Right lobe of liver (tissue), 6 donors: ENCODE results near the gene CDH13. TPM values are rescaled to one million over a fixed set of nuclear protein-coding genes. Genes with fewer than 3 reads are reported as not detected.

Source experiments
- ATAC-seq, 4 donors: fragments of 200-7000 bp; cut with Tn5 transposase; one replicate each; pipeline ENCODE4 v1.9.1; 2020; ENCODE audit warnings: mild to moderate bottlenecking in 4 of 4, moderate library complexity in 4 of 4
- DNase-seq, 3 donors: peaks; one replicate each; pipeline ENCODE4 v3.0.0-alpha.2; 2020
- H3K27ac ChIP-seq, 3 donors: fragments of 200-600 bp; one replicate each; pipeline ENCODE4 v1.8.0; 2022
- H3K27me3 ChIP-seq, 2 donors: fragments of 200-600 bp; one replicate each; pipeline ENCODE4 v1.8.0; 2022
- H3K36me3 ChIP-seq, 4 donors: fragments of 200-600 bp; sonication (generic) in 1 of 4; one replicate each; pipeline versions ENCODE4 v1.5.1 to v1.8.0; 2017 to 2022; ENCODE audit warnings: control low read depth in 1 of 4
- H3K4me1 ChIP-seq, 4 donors: fragments of 200-600 bp; sonication (generic) in 1 of 4; one replicate each; pipeline versions ENCODE4 v1.5.1 to v1.8.0; 2017 to 2022; ENCODE audit warnings: control low read depth in 1 of 4
- H3K4me3 ChIP-seq, 3 donors: fragments of 200-600 bp; one replicate each; pipeline ENCODE4 v1.8.0; 2022
- H3K9me3 ChIP-seq, 4 donors: fragments of 200-600 bp; sonication (generic) in 1 of 4; one replicate each; pipeline versions ENCODE4 v1.5.1 to v1.8.0; 2017 to 2022; ENCODE audit warnings: control low read depth in 1 of 4
- POLR2A ChIP-seq: fragments of 450-650 bp; IDR thresholded peaks from one replicate; pipeline ENCODE4 v1.6.1; 2017; ENCODE audit warnings: antibody characterized with exemption, mild to moderate bottlenecking
- WGBS: methylation state at CpG from one replicate; pipeline ENCODE4 v1.1.6; 2018; ENCODE audit warnings: low coverage, low lambda C conversion rate; ENCODE audit not compliant: insufficient coverage; ENCODE audit errors: missing lambda C conversion rate; 5-methylcytosine and 5-hydroxymethylcytosine counted together
- intact Hi-C, 2 donors: fragments of 100-400 bp; cut with DNase I; formaldehyde crosslinking; loops; one replicate each; pipeline versions ENCODE4 v1.11.2 to v1.14.1; 2022
- total RNA-seq, 6 experiments: library from RNA; depleted of rRNA in 2 of 6; stranded (reverse); fragments of >200 nt in 2 of 6; fragmentation: NEBNext Ultra II Directional in 3 of 6; extraction: Animal tissue kit (Norgen Biotek cat#: 25700) in 3 of 6; gene quantifications; one replicate each; pipeline versions ENCODE4 v1.1.0 to v1.2.4, GENCODE V29; 2016 to 2023
- TF ChIP-seq, protein P1 (sequence below), 4 donors: fragments of 200-600 bp in 3 of 4; fragments of 450-650 bp in 1 of 4; IDR thresholded peaks; one replicate each; pipeline versions ENCODE4 v1.5.1 to v1.8.0; 2016 to 2022; ENCODE audit warnings: antibody characterized with exemption in 4 of 4, mild to moderate bottlenecking in 2 of 4
- donor health status: DM: no; HTN: yes; CAD: no.
- donor health status: DM: no; HTN: no; CAD: no.
- donor health status: DM: no; HTN: no; CAD: no.
- donor health status: DM: no; HTN: yes; CAD: no.
- donor health status: DM: no; HTN: yes; CAD: no.

The CDH13 gene
- total RNA-seq, 6 experiments from 2014 or later = 0.13 to 4.6 (median 0.49) TPM

DNA sequence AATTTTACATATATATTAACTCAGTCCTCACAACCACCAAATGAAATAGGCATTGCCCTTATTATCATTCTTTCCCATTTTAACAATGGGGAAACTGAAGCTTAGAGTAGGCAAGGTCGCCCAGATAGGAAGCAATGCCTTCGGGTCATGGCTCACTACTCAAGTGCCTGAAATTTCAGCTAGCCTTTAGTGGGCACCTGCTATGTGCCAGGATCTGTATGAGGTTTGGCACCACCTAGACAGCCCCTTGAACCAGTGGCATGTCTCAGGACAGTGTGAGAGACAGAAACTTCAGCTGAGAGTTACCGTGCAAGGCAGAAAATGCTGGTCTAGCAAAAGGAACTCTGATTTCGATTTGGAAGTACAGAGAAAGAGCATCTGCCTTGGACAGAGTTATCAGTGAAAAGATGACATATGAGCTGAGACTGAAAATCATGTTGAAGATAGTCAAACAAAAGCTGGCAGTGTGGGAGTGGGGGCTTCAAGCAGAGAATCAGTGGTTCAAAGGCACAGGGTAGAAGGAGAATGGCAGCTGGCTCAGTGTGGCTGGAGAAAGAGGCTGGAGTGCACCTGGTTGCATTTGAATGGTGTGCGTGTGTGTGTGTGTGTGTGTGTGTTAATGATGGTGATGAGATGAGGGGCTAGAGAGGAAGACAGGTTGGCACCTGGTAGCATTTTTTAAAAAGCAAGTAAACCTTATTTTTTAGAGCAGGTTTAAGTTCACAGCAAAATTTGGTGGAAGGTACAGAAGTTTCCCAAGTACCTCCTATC lies 29.1 kb downstream of the CDH13 start:
- Histone ChIP-seq H3K27me3 (no peaks in the 10 kb centered on the region), H3K36me3 (no peaks in the 10 kb centered on the region), H3K4me3 (no peak overlapping the region), H3K27ac (no peak overlapping the region), H3K4me1 (no peaks in the 10 kb centered on the region), H3K9me3 (no peaks in the 10 kb centered on the region)
- no peak for TF ChIP-seq POLR2A
- TF ChIP-seq, protein P1, sequence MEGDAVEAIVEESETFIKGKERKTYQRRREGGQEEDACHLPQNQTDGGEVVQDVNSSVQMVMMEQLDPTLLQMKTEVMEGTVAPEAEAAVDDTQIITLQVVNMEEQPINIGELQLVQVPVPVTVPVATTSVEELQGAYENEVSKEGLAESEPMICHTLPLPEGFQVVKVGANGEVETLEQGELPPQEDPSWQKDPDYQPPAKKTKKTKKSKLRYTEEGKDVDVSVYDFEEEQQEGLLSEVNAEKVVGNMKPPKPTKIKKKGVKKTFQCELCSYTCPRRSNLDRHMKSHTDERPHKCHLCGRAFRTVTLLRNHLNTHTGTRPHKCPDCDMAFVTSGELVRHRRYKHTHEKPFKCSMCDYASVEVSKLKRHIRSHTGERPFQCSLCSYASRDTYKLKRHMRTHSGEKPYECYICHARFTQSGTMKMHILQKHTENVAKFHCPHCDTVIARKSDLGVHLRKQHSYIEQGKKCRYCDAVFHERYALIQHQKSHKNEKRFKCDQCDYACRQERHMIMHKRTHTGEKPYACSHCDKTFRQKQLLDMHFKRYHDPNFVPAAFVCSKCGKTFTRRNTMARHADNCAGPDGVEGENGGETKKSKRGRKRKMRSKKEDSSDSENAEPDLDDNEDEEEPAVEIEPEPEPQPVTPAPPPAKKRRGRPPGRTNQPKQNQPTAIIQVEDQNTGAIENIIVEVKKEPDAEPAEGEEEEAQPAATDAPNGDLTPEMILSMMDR (IDR thresholded peaks at IDR 0.05) = no peak
- ATAC-seq = no peak
- intact Hi-C loops = no loop called here
- 55% methylated on average over 5 of the region's 5 CpGs for WGBS
- no peak for DNase-seq

DNA sequence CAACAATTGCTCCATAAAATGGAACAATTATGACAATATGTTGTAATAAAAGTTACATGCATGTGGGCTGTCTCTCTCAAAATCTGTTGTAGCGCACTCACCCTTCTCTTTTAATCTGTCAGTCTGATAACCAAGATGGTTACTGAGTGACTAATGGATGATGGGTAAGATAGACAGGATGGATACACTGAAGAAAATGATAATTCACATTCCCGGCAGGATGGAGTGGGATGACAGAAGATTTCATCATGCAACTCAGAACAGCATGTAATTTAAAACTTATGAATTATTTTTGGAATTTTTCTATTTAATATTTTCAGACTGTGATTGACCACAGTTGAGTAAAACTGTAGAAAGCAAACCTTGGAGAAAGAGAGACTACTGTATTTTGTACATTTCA lies 30.5 kb downstream of the CDH13 start:
- DNase-seq = no peak
- H3K27me3 ChIP-seq = no peaks in the 10 kb centered on the region
- no peaks in the 10 kb centered on the region for H3K4me1 ChIP-seq
- H3K27ac ChIP-seq = no peak overlapping the region
- no peaks in the 10 kb centered on the region for H3K9me3 ChIP-seq
- no peak overlapping the region for H3K4me3 ChIP-seq
- intact Hi-C loops = no loop called here
- TF ChIP-seq, protein P1 (IDR thresholded peaks at IDR 0.05) = no peak
- TF ChIP-seq POLR2A = no peak
- WGBS = 73% methylated on average over 2 of the region's 2 CpGs
- no peaks in the 10 kb centered on the region for H3K36me3 ChIP-seq
- no peak for ATAC-seq

DNA sequence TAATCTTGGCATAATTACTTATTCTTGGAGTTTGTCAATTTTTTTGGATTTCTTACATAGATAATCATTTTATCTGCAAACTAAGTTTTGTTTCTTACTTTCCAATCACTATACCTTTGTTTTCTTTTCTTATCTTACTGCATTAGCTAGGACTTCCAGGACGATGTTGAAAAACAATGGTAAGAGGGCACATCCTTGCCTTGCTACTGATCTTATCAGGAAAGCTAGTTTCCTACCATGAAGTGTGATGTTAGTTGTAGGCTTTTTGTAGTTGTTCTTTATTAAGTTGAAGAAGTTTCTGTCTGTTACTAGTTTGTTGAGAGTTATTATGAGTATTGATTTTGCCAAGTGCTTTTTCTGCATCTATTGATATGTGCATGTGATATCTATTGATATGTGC lies 31.0 kb downstream of the CDH13 start:
- ATAC-seq (no peak), DNase-seq (no peak)
- Histone ChIP-seq H3K27me3 (no peaks in the 10 kb centered on the region), H3K36me3 (no peaks in the 10 kb centered on the region), H3K4me3 (no peak overlapping the region), H3K4me1 (no peaks in the 10 kb centered on the region), H3K9me3 (no peaks in the 10 kb centered on the region), H3K27ac (no peak overlapping the region)
- WGBS = 44% methylated on average over 1 of the region's 1 CpG
- TF ChIP-seq, protein P1 (IDR thresholded peaks at IDR 0.05) = no peak
- no peak for TF ChIP-seq POLR2A
- intact Hi-C loops = no loop called here

DNA sequence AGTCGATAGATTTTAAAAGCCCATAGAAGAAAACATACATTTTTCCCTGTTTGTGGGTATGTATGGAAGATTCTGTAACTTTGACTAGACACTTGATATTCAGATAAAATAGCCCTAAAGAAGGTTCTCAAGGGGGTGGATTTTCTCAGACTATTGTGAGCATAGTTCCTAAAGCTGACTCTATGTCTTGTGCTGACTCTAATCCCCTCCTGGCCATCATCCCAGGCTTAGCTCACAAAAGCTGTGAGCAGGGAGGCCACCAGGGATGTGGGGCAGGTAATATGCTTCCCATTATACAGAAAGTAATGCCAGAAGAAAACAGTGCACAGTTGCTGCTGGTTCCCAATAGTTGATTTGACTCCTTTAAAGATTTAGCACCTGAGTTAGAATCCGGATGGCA lies 32.0 kb downstream of the CDH13 start:
- intact Hi-C loops = no loop called here
- WGBS = 64% methylated on average over 2 of the region's 2 CpGs
- no peak for TF ChIP-seq POLR2A
- TF ChIP-seq, protein P1 (IDR thresholded peaks at IDR 0.05) = no peak

More for the DNA sequence above, 32.0 kb downstream of the CDH13 start:
- DNase-seq = no peak
- H3K27me3 ChIP-seq = no peaks in the 10 kb centered on the region
- ATAC-seq = no peak
- no peaks in the 10 kb centered on the region for H3K4me1 ChIP-seq
- H3K4me3 ChIP-seq = no peak overlapping the region
- no peaks in the 10 kb centered on the region for H3K9me3 ChIP-seq
- H3K36me3 ChIP-seq = no peaks in the 10 kb centered on the region
- H3K27ac ChIP-seq = no peak overlapping the region
